Measurements from ENCODE around the gene PFDN4. TPM values are rescaled to one million over a fixed set of nuclear protein-coding genes. Genes with fewer than 3 reads are reported as not detected.

Gene PFDN4
- total and polyA plus RNA-seq, 2 donors (not counting 1 experiment from before 2014, with no cell fraction given), result 86.7 to 87.0 TPM

- no peaks in the 10 kb centered on the region for H4K20me1 ChIP-seq (ENCODE audit: control insufficient read depth, extremely low read depth, insufficient read depth, low read length)
- no peak overlapping the region for H3K9ac ChIP-seq (ENCODE audit: insufficient read depth, low read length)
- no peak overlapping the region for H3K4me3 ChIP-seq (replicated peaks in 1 of 4; ENCODE audit: control extremely low read depth in 1 of 4, insufficient read depth in 1 of 4, low read depth in 3 of 4, low read length in 4 of 4)
- no peaks in the 10 kb centered on the region for H3K4me1 ChIP-seq (ENCODE audit: control insufficient read depth, extremely low read depth, insufficient read depth, low read length)
- no peak for DNase-seq (ENCODE audit: low read depth in 2 of 2)
- H3K27me3 ChIP-seq (ENCODE audit: control insufficient read depth, insufficient read depth, low read length), result no peaks in the 10 kb centered on the region
- no peak overlapping the region for H3K4me2 ChIP-seq (ENCODE audit: extremely low read depth, insufficient read depth, low read length)
- no peaks in the 10 kb centered on the region for H3K36me3 ChIP-seq (ENCODE audit: control insufficient read depth, insufficient read depth, low read length)
- H3K27ac ChIP-seq (ENCODE audit: insufficient read depth, low read length), result no peak overlapping the region
- H3K9me3 ChIP-seq (ENCODE audit: control insufficient read depth, insufficient read depth, low read depth, low read length), result no peaks in the 10 kb centered on the region
- TF ChIP-seq, protein P1, sequence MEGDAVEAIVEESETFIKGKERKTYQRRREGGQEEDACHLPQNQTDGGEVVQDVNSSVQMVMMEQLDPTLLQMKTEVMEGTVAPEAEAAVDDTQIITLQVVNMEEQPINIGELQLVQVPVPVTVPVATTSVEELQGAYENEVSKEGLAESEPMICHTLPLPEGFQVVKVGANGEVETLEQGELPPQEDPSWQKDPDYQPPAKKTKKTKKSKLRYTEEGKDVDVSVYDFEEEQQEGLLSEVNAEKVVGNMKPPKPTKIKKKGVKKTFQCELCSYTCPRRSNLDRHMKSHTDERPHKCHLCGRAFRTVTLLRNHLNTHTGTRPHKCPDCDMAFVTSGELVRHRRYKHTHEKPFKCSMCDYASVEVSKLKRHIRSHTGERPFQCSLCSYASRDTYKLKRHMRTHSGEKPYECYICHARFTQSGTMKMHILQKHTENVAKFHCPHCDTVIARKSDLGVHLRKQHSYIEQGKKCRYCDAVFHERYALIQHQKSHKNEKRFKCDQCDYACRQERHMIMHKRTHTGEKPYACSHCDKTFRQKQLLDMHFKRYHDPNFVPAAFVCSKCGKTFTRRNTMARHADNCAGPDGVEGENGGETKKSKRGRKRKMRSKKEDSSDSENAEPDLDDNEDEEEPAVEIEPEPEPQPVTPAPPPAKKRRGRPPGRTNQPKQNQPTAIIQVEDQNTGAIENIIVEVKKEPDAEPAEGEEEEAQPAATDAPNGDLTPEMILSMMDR (conservative IDR thresholded peaks at IDR 0.05 in 1 of 2, IDR thresholded peaks at IDR 0.05 in 1 of 2; ENCODE audit: low read depth in 1 of 2, low read length in 2 of 2), result no peak
- no peak for TF ChIP-seq EZH2 (IDR thresholded peaks at IDR 0.05; ENCODE audit: low read length, missing control alignments)
- no peak overlapping the region for H2AFZ ChIP-seq (ENCODE audit: low read length)
- no peaks in the 10 kb centered on the region for H3K79me2 ChIP-seq (ENCODE audit: control insufficient read depth, insufficient read depth, low read length)
These were observed 19.6 kb upstream of the PFDN4 start for GRCh38 chr20:54188132-54188849.

DNA sequence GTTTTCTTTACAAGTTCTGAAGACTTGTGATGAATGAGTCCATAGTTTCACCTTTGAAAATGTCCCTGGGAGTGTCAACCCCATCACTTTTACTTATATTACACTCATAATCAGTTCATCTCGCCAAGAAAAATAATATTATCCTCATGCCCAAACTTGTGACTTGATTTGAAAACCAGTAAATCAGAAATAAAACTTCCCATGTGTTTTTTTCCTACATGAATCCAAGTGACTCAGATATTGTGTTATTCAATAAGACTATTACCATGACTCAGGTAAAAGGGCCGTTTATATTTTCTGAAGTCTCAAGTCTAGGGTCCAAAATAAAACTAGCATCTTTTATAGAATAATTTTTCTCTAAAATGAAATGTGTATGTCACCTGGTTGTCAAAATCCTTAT is 18.3 kb upstream of the PFDN4 start:
- no peaks in the 10 kb centered on the region for H3K79me2 ChIP-seq (ENCODE audit: control insufficient read depth, insufficient read depth, low read length)
- no peak overlapping the region for H3K4me2 ChIP-seq (ENCODE audit: extremely low read depth, insufficient read depth, low read length)
- H3K36me3 ChIP-seq (ENCODE audit: control insufficient read depth, insufficient read depth, low read length), result no peaks in the 10 kb centered on the region
- H3K9me3 ChIP-seq (ENCODE audit: control insufficient read depth, insufficient read depth, low read depth, low read length), result no peaks in the 10 kb centered on the region
- no peak overlapping the region for H3K27ac ChIP-seq (ENCODE audit: insufficient read depth, low read length)
- TF ChIP-seq EZH2 (IDR thresholded peaks at IDR 0.05; ENCODE audit: low read length, missing control alignments), result no peak
- TF ChIP-seq, protein P1 (conservative IDR thresholded peaks at IDR 0.05 in 1 of 2, IDR thresholded peaks at IDR 0.05 in 1 of 2; ENCODE audit: low read depth in 1 of 2, low read length in 2 of 2), result no peak
- H2AFZ ChIP-seq (ENCODE audit: low read length), result no peak overlapping the region
- DNase-seq (ENCODE audit: low read depth in 2 of 2), result no peak
- H3K27me3 ChIP-seq (ENCODE audit: control insufficient read depth, insufficient read depth, low read length), result no peaks in the 10 kb centered on the region
- no peaks in the 10 kb centered on the region for H3K4me1 ChIP-seq (ENCODE audit: control insufficient read depth, extremely low read depth, insufficient read depth, low read length)
- no peaks in the 10 kb centered on the region for H4K20me1 ChIP-seq (ENCODE audit: control insufficient read depth, extremely low read depth, insufficient read depth, low read length)
- no peak overlapping the region for H3K9ac ChIP-seq (ENCODE audit: insufficient read depth, low read length)
- no peak overlapping the region for H3K4me3 ChIP-seq (replicated peaks in 1 of 4; ENCODE audit: control extremely low read depth in 1 of 4, insufficient read depth in 1 of 4, low read depth in 3 of 4, low read length in 4 of 4)

DNA sequence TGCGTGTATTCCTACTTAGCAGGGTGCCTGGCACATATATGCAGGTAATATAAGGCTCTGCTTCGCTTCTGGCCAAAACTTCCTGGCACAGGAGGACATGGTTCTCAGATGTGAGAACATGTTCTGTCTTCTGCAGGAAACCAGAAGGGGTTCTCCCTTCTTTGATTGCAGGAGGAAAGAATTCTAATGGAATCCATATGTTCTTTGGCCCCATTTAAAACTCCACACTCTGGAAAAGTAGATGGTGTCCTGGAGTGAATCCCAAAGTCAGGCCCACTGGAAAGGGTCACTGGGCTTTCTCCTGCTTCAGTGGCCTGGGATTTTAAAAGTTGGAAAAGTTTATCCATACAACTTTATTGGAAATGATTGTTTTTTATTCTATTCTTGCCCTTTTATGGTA is 17.7 kb upstream of the PFDN4 start:
- Histone ChIP-seq H2AFZ (ENCODE audit: low read length) (no peak overlapping the region), H3K36me3 (ENCODE audit: control insufficient read depth, insufficient read depth, low read length) (no peaks in the 10 kb centered on the region), H3K9ac (ENCODE audit: insufficient read depth, low read length) (no peak overlapping the region), H3K27ac (ENCODE audit: insufficient read depth, low read length) (no peak overlapping the region), H4K20me1 (ENCODE audit: control insufficient read depth, extremely low read depth, insufficient read depth, low read length) (no peaks in the 10 kb centered on the region), H3K79me2 (ENCODE audit: control insufficient read depth, insufficient read depth, low read length) (no peaks in the 10 kb centered on the region), H3K27me3 (ENCODE audit: control insufficient read depth, insufficient read depth, low read length) (no peaks in the 10 kb centered on the region), H3K9me3 (ENCODE audit: control insufficient read depth, insufficient read depth, low read depth, low read length) (no peaks in the 10 kb centered on the region), H3K4me1 (ENCODE audit: control insufficient read depth, extremely low read depth, insufficient read depth, low read length) (no peaks in the 10 kb centered on the region), H3K4me2 (ENCODE audit: extremely low read depth, insufficient read depth, low read length) (no peak overlapping the region), H3K4me3 (replicated peaks in 1 of 4; ENCODE audit: control extremely low read depth in 1 of 4, insufficient read depth in 1 of 4, low read depth in 3 of 4, low read length in 4 of 4) (no peak overlapping the region)
- DNase-seq (ENCODE audit: low read depth in 2 of 2), result no peak
- no peak for TF ChIP-seq EZH2 (IDR thresholded peaks at IDR 0.05; ENCODE audit: low read length, missing control alignments)
- TF ChIP-seq, protein P1 (conservative IDR thresholded peaks at IDR 0.05 in 1 of 2, IDR thresholded peaks at IDR 0.05 in 1 of 2; ENCODE audit: low read depth in 1 of 2, low read length in 2 of 2), result no peak

All from fibroblast of lung (primary cell).